MCF 10A (cell line): ENCODE data around the gene SLC10A7. TPM values are rescaled to one million over a fixed set of nuclear protein-coding genes. Genes with fewer than 3 reads are reported as not detected.

Experiments used
- BruUV-seq: library from RNA; stranded (reverse); fragments of 400-500 nt; replicated peaks from 2 replicates; lab custom pipeline; 2021; lab: Mats Ljungman, UMichigan
- CTCF ChIA-PET: fragments of 300-600 bp; sonication (Branson Sonifier 250); formaldehyde crosslinking; extraction: SDS; loops from one replicate; lab custom pipeline; 2021; ENCODE audit warnings: antibody characterized with exemption, inconsistent platforms; lab: Yijun Ruan, JAX
- POLR2A ChIA-PET: fragments of 300-600, 350-650 bp; sonication (Branson Sonifier 250); formaldehyde crosslinking; extraction: SDS; loops from one replicate; lab custom pipeline; 2020; ENCODE audit warnings: antibody characterized with exemption, inconsistent platforms; lab: Yijun Ruan, JAX
- DNase-seq: peaks from one replicate; pipeline ENCODE4 v3.0.0-alpha.2; 2018; ENCODE audit not compliant: unreplicated experiment
- H3K27ac Mint-ChIP-seq: one replicate; pipeline ENCODE4 v1.8.0; 2022; ENCODE audit warnings: mild to moderate bottlenecking, low read depth, mixed read lengths; ENCODE audit not compliant: unreplicated experiment
- H3K27me3 Mint-ChIP-seq: one replicate; pipeline ENCODE4 v1.8.0; 2022; ENCODE audit warnings: mixed read lengths; ENCODE audit not compliant: insufficient read depth, unreplicated experiment
- H3K36me3 Mint-ChIP-seq: one replicate; pipeline ENCODE4 v1.8.0; 2022; ENCODE audit warnings: mild to moderate bottlenecking, moderate library complexity, mixed read lengths; ENCODE audit not compliant: insufficient read depth, unreplicated experiment
- H3K4me1 Mint-ChIP-seq: one replicate; pipeline ENCODE4 v1.8.0; 2022; ENCODE audit warnings: mixed read lengths; ENCODE audit not compliant: insufficient read depth, unreplicated experiment
- H3K4me3 Mint-ChIP-seq: one replicate; pipeline ENCODE4 v1.8.0; 2022; ENCODE audit warnings: mild to moderate bottlenecking, moderate library complexity, mixed read lengths; ENCODE audit not compliant: unreplicated experiment
- H3K9me3 Mint-ChIP-seq: one replicate; pipeline ENCODE4 v1.8.0; 2022; ENCODE audit warnings: mixed read lengths; ENCODE audit not compliant: unreplicated experiment
- intact Hi-C: fragments of 100-400 bp; cut with micrococcal nuclease; formaldehyde crosslinking; loops from 2 replicates; pipeline ENCODE4 v1.14.1; 2022
- total RNA-seq: library from RNA; stranded (reverse); gene quantifications from 2 replicates; pipeline ENCODE4 v1.2.3, GENCODE V29; 2022
- TF ChIP-seq, protein P1 (sequence below): fragments of 200-600 bp; IDR thresholded peaks from one replicate; pipeline ENCODE4 v1.8.0; 2022; ENCODE audit warnings: antibody characterized with exemption, mild to moderate bottlenecking; ENCODE audit not compliant: unreplicated experiment

Gene SLC10A7
- total RNA-seq, 1 experiment from 2014 or later = 23.0 TPM

- Mint-ChIP-seq H3K36me3 (peaks cover 5% of the 10 kb centered on the region), H3K27me3 (no peaks in the 10 kb centered on the region), H3K4me1 (no peaks in the 10 kb centered on the region), H3K9me3 (no peaks in the 10 kb centered on the region), H3K4me3 (no peak overlapping the region), H3K27ac (no peak overlapping the region)
- ChIA-PET POLR2A (no interaction called here), CTCF (interaction anchor here (2.1 kb wide), 1 partner anchor 18 kb away, joined by 5 read pairs; no protein-coding TSS in a partner anchor)
- TF ChIP-seq, protein P1, sequence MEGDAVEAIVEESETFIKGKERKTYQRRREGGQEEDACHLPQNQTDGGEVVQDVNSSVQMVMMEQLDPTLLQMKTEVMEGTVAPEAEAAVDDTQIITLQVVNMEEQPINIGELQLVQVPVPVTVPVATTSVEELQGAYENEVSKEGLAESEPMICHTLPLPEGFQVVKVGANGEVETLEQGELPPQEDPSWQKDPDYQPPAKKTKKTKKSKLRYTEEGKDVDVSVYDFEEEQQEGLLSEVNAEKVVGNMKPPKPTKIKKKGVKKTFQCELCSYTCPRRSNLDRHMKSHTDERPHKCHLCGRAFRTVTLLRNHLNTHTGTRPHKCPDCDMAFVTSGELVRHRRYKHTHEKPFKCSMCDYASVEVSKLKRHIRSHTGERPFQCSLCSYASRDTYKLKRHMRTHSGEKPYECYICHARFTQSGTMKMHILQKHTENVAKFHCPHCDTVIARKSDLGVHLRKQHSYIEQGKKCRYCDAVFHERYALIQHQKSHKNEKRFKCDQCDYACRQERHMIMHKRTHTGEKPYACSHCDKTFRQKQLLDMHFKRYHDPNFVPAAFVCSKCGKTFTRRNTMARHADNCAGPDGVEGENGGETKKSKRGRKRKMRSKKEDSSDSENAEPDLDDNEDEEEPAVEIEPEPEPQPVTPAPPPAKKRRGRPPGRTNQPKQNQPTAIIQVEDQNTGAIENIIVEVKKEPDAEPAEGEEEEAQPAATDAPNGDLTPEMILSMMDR = no peak
- DNase-seq = no peak
- BruUV-seq = no TSS peak
- intact Hi-C loops = no loop called here
Observed at GRCh38 chr4:146282657-146283056, 239.1 kb downstream of the SLC10A7 start.

DNA sequence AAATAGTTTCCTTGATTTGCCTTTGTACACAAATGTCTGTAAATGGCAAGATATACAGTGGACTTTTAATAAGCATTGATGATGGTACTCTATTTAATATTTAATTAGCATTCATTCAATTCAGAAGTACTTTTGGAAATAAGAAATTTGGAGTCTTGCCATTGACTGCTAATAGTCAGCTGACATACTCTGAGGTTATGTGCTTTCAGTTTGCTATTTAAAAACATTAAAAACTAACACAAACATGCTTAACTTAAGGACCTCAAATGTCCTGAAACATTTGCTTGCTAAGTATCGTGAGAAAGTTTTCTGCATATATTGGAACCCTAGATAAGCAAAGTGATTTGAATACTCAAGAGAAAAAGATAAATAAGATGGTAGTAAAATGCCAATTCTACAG, 242.8 kb downstream of the SLC10A7 start:
- H3K9me3 Mint-ChIP-seq = no peaks in the 10 kb centered on the region
- DNase-seq = no peak
- peaks cover 5% of the 10 kb centered on the region for H3K36me3 Mint-ChIP-seq
- intact Hi-C loops = no loop called here
- H3K27me3 Mint-ChIP-seq = no peaks in the 10 kb centered on the region
- TF ChIP-seq, protein P1 = no peak
- no peak overlapping the region for H3K4me3 Mint-ChIP-seq
- H3K4me1 Mint-ChIP-seq = no peaks in the 10 kb centered on the region
- CTCF ChIA-PET = no interaction called here
- no peak overlapping the region for H3K27ac Mint-ChIP-seq
- POLR2A ChIA-PET = interaction anchor here (1.0 kb wide), 1 partner anchor 590 kb away, joined by 3 read pairs; no protein-coding TSS in a partner anchor
- BruUV-seq = no TSS peak

DNA sequence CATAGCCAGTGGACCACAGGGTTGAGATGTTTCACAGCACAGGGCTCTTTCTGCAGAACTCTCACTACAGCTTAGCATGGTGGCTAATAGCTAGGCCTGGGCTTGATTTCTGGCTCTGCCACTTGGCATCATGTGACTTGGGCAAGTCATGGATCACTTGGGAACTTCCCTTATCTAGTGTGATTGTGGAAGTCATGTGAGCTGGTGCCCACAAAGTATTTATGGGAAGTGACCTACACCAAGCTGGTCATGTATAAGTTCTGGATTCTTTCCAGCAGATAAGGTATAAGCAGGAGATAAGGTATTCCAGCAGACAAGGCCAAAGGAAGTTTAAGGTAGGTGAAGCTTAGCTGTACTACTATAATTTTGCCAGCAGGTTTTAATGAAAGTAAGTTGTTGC, 246.4 kb downstream of the SLC10A7 start:
- intact Hi-C loops = no loop called here
- no peak for DNase-seq
- no peaks in the 10 kb centered on the region for H3K9me3 Mint-ChIP-seq
- no peaks in the 10 kb centered on the region for H3K27me3 Mint-ChIP-seq
- H3K27ac Mint-ChIP-seq = no peak overlapping the region
- H3K36me3 Mint-ChIP-seq = peaks cover 5% of the 10 kb centered on the region
- H3K4me3 Mint-ChIP-seq = no peak overlapping the region
- TF ChIP-seq, protein P1 = no peak
- H3K4me1 Mint-ChIP-seq = no peaks in the 10 kb centered on the region
- no TSS peak for BruUV-seq
- ChIA-PET POLR2A (no interaction called here), CTCF (interaction anchor here (0.5 to 0.7 kb wide), 6 partner anchors 13 to 476 kb away, joined by 3 to 5 read pairs (median 4); no protein-coding TSS in a partner anchor)

DNA sequence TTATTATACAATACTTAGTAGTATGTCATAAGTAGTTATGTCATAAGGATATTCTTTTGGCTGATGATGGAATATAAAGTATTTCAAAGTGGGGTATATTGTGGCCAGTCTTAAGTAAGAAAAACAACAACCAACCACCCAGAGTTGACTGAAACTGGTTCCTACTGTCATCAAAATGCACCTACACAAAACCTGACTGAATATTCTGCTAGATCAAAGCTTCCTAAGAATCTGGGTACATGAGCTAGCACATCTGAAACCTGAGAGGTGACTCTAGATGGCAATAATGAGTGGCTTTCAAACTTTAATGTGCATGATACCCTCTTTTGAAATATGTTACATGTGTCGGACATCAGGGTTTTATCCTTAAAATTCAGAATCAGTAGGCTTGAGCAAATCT, 247.0 kb downstream of the SLC10A7 start:
- no peak overlapping the region for H3K27ac Mint-ChIP-seq
- H3K27me3 Mint-ChIP-seq = no peaks in the 10 kb centered on the region
- no TSS peak for BruUV-seq
- CTCF ChIA-PET = interaction anchor here (0.6 to 0.7 kb wide), 2 partner anchors 12 to 17 kb away, joined by 3 to 4 read pairs; no protein-coding TSS in a partner anchor
- POLR2A ChIA-PET = no interaction called here
- TF ChIP-seq, protein P1 = no peak
- H3K4me3 Mint-ChIP-seq = no peak overlapping the region
- no peak for DNase-seq
- no peaks in the 10 kb centered on the region for H3K9me3 Mint-ChIP-seq
- intact Hi-C loops = no loop called here
- H3K4me1 Mint-ChIP-seq = no peaks in the 10 kb centered on the region
- H3K36me3 Mint-ChIP-seq = peaks cover 5% of the 10 kb centered on the region
